Glutamatergic neuron (in vitro differentiated cells): ENCODE data around the gene STRC. TPM values are rescaled to one million over a fixed set of nuclear protein-coding genes. Genes with fewer than 3 reads are reported as not detected.
"Not testable (repeated sequence)": the region's sequence is repeated elsewhere in the genome, so short reads cannot be mapped to it uniquely, and the experiment has no call there.

Source experiments
- DNase-seq: peaks from one replicate; pipeline ENCODE4 v3.0.0; 2022
- H3K27ac Mint-ChIP-seq: one replicate; pipeline ENCODE4 v1.8.0; 2020; ENCODE audit warnings: mild to moderate bottlenecking, mixed read lengths, inconsistent platforms; ENCODE audit not compliant: unreplicated experiment
- H3K27me3 Mint-ChIP-seq: one replicate; pipeline ENCODE4 v1.8.0; 2020; ENCODE audit warnings: mild to moderate bottlenecking, moderate library complexity, mixed read lengths, inconsistent platforms; ENCODE audit not compliant: unreplicated experiment
- H3K36me3 Mint-ChIP-seq: one replicate; pipeline ENCODE4 v1.8.0; 2020; ENCODE audit warnings: mild to moderate bottlenecking, mixed read lengths, inconsistent platforms; ENCODE audit not compliant: unreplicated experiment
- H3K4me1 Mint-ChIP-seq: one replicate; pipeline ENCODE4 v1.8.0; 2020; ENCODE audit warnings: mild to moderate bottlenecking, low read depth, mixed read lengths, inconsistent platforms; ENCODE audit not compliant: unreplicated experiment
- H3K4me3 Mint-ChIP-seq: one replicate; pipeline ENCODE4 v1.8.0; 2020; ENCODE audit warnings: mild to moderate bottlenecking, mixed read lengths, inconsistent platforms; ENCODE audit not compliant: unreplicated experiment
- H3K9me3 Mint-ChIP-seq: one replicate; pipeline ENCODE4 v1.8.0; 2020; ENCODE audit warnings: mild to moderate bottlenecking, moderate library complexity, mixed read lengths, inconsistent platforms; ENCODE audit not compliant: unreplicated experiment
- total RNA-seq: library from RNA; stranded (reverse); fragmentation: NEBNext Ultra II Directional; extraction: Animal tissue kit (Norgen Biotek cat#: 25700); gene quantifications from one replicate; pipeline ENCODE4 v1.2.1, GENCODE V29; 2021; ENCODE audit not compliant: unreplicated experiment
- TF ChIP-seq, protein P1 (sequence below): fragments of 200-600 bp; sonication (generic); IDR thresholded peaks from one replicate; pipeline ENCODE4 v1.5.0; 2021; ENCODE audit not compliant: partially characterized antibody, unreplicated experiment

Gene STRC
- total RNA-seq, 1 donor from 2014 or later, result 1.4 TPM

DNA sequence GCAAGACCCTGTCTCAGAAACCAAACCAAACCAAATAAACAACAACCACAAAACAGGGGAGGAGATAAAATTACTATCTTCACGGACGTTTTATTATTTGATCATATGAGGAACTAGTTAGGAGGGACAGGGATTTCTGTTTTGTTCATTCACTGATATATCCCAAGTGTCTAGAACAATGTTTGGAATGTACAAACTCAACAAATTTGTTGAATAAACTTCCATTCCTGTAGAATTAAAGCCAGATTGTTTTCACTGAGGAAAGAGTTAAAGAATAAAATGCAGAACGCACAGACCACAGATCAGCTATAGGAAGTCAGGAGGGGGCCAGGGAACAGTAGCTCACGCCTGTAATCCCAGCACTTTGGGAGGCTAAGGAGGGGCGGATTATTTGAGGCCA lies 6.5 kb upstream of the STRC start:
- Mint-ChIP-seq H3K27ac (no peak overlapping the region), H3K4me3 (no peak overlapping the region), H3K9me3 (no peaks in the 10 kb centered on the region), H3K36me3 (no peaks in the 10 kb centered on the region), H3K4me1 (no peaks in the 10 kb centered on the region), H3K27me3 (peaks cover 3% of the 10 kb centered on the region)
- TF ChIP-seq, protein P1, sequence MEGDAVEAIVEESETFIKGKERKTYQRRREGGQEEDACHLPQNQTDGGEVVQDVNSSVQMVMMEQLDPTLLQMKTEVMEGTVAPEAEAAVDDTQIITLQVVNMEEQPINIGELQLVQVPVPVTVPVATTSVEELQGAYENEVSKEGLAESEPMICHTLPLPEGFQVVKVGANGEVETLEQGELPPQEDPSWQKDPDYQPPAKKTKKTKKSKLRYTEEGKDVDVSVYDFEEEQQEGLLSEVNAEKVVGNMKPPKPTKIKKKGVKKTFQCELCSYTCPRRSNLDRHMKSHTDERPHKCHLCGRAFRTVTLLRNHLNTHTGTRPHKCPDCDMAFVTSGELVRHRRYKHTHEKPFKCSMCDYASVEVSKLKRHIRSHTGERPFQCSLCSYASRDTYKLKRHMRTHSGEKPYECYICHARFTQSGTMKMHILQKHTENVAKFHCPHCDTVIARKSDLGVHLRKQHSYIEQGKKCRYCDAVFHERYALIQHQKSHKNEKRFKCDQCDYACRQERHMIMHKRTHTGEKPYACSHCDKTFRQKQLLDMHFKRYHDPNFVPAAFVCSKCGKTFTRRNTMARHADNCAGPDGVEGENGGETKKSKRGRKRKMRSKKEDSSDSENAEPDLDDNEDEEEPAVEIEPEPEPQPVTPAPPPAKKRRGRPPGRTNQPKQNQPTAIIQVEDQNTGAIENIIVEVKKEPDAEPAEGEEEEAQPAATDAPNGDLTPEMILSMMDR, result no peak
- DNase-seq, result no peak

DNA sequence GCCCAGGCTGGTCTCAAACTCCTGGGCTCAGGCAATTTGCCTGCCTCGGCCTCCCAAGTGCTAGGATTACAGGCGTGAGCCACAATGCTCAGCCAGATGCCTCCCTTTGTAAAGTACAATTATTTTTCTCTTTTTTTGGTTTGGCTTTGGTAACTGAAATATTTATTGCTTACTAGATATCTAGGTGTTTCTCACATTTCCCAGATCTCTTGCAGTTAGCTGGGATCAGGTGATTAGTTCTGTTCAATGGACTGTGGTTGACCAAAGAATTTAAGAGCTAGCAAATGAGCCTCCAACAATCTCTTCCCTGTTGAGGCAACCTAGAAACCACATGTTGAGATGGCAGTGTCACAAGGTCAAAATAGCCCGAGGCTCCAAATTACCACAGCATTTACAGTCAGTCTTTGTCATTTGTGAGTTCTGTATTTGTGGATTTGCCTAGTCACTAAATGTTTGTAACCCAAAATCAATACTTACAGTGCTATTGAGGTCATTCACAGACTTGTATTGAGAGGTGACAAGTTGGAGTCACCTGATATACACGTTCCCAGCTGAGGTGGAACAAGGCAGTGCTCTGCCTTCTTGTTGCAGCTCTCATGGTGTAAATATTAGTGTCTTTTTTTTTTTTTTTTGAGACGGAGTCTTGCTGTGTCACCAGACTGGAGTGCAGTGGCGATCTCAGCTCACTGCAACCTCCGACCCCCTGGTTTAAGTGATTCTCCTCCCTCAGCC lies 3.6 kb upstream of the STRC start:
- not testable (repeated sequence) for H3K9me3 Mint-ChIP-seq, H3K36me3 Mint-ChIP-seq, DNase-seq, H3K4me1 Mint-ChIP-seq, H3K27ac Mint-ChIP-seq, H3K4me3 Mint-ChIP-seq, H3K27me3 Mint-ChIP-seq

DNA sequence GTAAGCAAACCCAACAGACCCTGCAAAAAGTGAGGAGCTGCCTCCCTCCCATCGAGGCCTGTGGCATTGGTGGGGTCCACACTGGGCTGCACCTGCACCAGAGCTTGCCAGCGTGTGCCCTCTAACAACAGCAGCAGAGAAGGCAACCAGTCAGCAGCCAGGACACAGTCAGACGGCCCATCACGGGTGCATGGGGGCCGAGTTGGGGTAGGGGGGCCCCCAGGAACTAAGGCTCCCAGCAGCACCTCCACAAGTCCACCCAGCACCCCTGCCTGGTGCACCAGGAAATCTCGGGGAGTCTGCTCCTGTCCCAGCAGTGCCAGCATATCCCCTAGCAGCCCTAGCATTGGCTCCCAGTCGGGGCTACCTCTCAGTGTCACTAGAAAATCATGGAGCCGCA lies 850 bp downstream of the STRC start:
- DNase-seq, H3K4me1 Mint-ChIP-seq, H3K9me3 Mint-ChIP-seq: not testable (repeated sequence)

DNA sequence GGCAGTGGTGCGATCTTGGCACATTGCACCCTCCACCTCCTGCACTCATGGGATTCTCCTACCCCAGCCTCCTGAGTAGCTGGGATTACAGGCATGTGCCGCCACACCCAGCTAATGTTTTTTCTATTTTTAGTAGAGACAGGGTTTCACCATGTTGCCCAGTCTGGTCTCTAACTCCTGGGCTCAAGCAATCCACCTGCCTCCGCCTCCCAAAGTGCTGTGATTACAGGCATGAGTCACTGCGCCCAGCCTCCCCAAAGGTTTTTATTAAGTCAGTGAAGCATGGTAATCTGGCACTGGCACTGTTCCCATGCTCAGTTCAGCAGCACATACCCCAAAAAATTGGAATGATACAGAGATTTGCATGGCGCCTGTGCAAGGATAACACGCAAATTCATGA lies 16.4 kb downstream of the STRC start:
- DNase-seq, H3K27me3 Mint-ChIP-seq: not testable (repeated sequence)

More for the DNA sequence above, 850 bp downstream of the STRC start:
- not testable (repeated sequence) for H3K36me3 Mint-ChIP-seq, H3K27me3 Mint-ChIP-seq, H3K27ac Mint-ChIP-seq, H3K4me3 Mint-ChIP-seq

DNA sequence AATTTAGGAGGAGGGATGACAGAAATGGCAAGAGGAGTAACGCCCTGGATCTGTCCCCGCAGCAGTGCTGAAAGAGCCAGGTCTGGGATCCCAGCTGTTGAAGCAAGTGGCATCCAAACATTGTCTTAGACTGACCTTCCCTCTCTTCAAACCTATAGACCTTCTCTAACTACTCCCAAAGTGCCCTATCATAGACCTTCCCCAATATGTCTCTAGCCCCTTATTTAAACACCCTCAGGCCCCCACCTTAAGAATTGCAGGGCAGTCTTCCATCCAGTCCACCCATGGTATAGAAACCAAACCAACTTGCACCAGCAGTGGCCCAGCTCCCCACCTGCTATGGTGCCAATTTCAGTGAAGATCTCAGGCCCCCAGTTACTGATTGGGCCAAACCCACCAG lies 18.4 kb downstream of the STRC start:
- H3K27ac Mint-ChIP-seq, H3K27me3 Mint-ChIP-seq, H3K36me3 Mint-ChIP-seq, DNase-seq, H3K9me3 Mint-ChIP-seq, H3K4me3 Mint-ChIP-seq, H3K4me1 Mint-ChIP-seq: not testable (repeated sequence)

More for the DNA sequence above, 16.4 kb downstream of the STRC start:
- H3K27ac Mint-ChIP-seq, H3K4me3 Mint-ChIP-seq, H3K9me3 Mint-ChIP-seq, H3K36me3 Mint-ChIP-seq, H3K4me1 Mint-ChIP-seq: not testable (repeated sequence)

DNA sequence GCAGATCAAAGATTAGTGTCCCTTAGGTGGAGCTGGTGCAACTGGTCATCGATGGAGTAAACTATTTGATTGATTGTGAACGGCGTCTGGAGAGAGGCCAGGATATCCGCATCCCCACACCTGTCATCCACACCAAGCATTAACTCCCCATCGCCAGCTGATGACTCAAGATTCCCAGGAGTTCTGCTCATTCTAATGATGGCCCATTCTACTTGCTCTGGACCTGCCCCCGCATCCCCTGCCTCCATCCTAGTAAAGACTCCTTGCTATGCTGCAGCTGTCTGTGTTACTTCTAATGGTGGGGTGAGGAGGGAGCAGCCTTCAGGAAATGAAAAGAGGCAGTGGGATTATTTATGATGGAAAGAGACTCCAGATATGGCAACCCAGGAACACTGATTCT lies 19.5 kb downstream of the STRC start:
- not testable (repeated sequence) for H3K36me3 Mint-ChIP-seq, H3K4me1 Mint-ChIP-seq, DNase-seq, H3K4me3 Mint-ChIP-seq, H3K9me3 Mint-ChIP-seq, H3K27ac Mint-ChIP-seq, H3K27me3 Mint-ChIP-seq

DNA sequence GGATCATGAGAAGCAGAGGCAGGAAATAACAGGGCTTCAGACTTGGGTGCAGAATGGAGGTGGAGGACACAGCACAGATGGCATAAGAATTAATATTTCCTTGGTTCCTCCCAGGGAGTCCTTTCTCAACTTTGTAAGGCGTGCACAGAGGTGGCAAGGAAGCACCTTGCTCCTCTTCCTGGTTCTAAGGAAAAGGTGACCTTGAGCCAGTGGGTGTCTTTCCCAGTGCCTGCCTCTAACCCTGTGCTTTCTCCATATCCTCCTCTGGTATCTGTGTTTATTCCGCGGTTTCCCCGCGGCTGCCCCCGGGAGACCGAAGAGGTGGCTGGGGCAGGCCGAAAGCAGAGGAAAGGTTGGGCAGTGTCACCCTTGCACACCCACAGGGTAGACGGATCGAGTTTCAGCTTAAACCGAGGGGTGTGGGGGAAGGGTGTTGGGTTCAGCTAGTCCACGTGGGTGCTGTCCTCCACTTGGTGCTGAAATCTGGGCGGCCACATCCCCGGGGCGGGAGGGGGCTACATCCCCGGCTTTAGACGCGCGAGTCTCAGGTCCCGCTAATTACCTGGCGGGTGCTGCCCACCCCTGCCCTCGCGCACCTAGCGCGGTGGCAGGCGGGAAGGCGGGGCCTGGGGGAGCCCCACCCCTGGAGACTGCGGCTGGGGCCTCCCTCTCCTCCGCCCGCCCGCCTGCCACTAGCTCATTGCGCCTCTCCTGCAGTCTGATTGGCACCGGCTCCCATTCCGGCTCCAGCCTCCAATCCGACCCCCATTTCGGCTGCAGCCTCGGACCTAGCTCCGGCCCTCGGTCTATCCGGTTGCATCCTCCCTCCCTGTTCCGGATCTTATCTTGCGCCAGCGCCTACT lies 25.0 kb downstream of the STRC start, which contains the start of gene CKMT1B:
CKMT1B (plus strand) TSS at position 700 of the 863 bp plus-strand sequence. CDS start 192 bp downstream, outside the sequence.
- not testable (repeated sequence) for H3K27ac Mint-ChIP-seq, H3K27me3 Mint-ChIP-seq, H3K9me3 Mint-ChIP-seq, H3K36me3 Mint-ChIP-seq, H3K4me1 Mint-ChIP-seq, H3K4me3 Mint-ChIP-seq, DNase-seq

DNA sequence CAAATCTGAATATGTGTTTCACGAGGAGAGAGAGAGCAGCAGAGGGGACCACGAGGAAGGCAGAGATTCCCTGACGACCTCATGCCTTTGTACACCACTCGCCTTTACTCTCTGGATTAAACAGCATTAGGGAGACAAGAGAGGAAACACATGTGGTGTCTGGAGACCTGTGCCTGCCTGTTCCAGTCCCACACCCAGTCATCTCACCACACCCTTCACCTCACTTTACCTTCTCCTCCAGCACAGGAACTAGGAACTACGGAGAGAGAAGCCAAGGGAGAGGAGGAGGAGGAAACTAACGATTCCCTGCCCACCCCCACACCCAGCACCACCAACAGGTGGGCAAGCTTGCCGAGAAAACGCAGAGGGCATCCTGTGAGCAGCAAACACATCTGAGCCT lies 25.8 kb downstream of the STRC start:
- not testable (repeated sequence) for H3K27ac Mint-ChIP-seq, DNase-seq, H3K4me1 Mint-ChIP-seq, H3K27me3 Mint-ChIP-seq, H3K4me3 Mint-ChIP-seq, H3K9me3 Mint-ChIP-seq, H3K36me3 Mint-ChIP-seq

DNA sequence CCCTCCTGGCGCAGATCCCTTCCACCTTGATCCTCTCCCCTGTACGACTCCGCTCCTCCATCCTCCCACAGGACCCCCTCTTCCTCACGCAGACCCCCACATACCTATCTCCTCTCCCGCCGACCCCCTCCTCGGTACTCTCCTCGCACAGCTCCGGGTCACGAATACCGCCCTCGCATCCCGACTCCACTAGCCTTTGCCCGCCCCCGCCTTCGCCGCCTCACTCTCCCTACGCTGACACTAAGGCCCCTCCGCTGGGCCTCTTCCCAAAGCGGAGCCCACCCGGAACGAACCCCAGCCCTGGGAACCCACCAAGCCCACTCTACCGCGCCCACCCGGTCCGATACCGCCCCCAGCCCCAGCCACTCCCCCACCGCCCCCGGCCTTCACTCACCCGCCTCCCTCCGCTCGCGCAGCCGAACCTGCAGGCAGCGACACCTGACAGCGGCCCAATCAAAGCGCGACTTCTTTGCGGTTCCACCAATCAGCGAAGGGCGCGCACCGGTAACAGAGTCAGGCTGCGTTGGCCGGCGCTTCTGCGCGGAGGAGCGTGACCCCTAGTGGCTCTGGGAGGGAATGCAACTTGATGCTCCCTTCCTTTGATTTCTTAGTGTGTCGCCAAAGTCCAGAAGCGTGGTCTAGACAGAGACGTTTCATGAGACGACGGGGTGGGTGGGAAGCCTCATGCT lies 28.7 kb downstream of the STRC start, which contains the start of gene PPIP5K1:
PPIP5K1 (minus strand) TSS at position 431 of the 689 bp plus-strand sequence. CDS start 5,704 bp downstream, outside the sequence.
- H3K27ac Mint-ChIP-seq, DNase-seq, H3K27me3 Mint-ChIP-seq, H3K4me3 Mint-ChIP-seq, H3K4me1 Mint-ChIP-seq, H3K36me3 Mint-ChIP-seq, H3K9me3 Mint-ChIP-seq: not testable (repeated sequence)

DNA sequence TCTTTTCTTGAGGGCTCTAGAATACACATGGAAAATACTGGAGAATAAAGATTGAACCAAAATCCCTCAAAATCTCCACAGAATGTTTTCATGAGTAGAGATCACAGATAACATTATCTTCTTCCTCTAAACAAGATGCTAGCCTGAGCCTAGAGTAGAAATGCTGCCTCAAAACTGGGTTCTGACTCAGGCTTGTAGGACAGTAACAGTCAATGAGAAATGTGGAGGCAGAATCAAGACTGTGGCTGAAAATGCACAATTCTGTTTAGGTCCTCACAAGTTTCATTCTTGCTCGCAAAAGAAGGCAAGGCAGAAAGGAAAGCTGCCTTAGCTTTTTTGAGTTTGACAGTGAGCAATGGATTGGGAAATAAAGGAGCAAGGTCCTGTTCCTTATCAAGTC lies 44.0 kb downstream of the STRC start:
- not testable (repeated sequence) for H3K4me1 Mint-ChIP-seq, H3K36me3 Mint-ChIP-seq, H3K4me3 Mint-ChIP-seq, H3K9me3 Mint-ChIP-seq, H3K27me3 Mint-ChIP-seq, H3K27ac Mint-ChIP-seq, DNase-seq

DNA sequence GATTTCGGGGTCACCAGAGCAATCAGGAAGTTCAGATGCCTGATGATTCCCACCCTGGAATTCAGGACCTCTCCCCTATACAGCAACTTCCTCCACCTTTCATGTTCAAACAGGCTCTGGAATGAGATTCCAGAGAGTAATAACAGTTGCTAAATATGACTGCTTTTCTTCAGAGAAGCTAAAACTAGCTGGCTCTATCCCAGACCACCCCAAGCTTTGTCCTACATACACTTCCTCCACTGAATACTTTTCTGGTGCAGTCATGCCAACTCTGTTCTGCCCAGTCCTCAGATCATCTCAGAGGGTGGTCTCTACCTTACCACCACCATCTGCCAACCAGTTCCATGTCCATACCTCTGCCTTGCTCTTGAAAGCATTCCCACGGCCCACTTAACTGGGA lies 52.0 kb downstream of the STRC start:
- not testable (repeated sequence) for H3K9me3 Mint-ChIP-seq, H3K4me1 Mint-ChIP-seq, H3K27ac Mint-ChIP-seq, H3K36me3 Mint-ChIP-seq, DNase-seq, H3K4me3 Mint-ChIP-seq, H3K27me3 Mint-ChIP-seq
